AG10803 (cell line): ENCODE results near the gene MPPED1.

Source experiments
- DNase-seq: peaks from one replicate; pipeline ENCODE4 v3.0.0; 2010; ENCODE audit warnings: low read depth
- H3K4me3 ChIP-seq: 2 replicates; pipeline ENCODE4 v1.5.1; 2011; ENCODE audit warnings: mild to moderate bottlenecking, low read length, control low read depth
- TF ChIP-seq, protein P1 (sequence below): conservative IDR thresholded peaks from 2 replicates; pipeline ENCODE4 v1.5.1; 2011; ENCODE audit warnings: mild to moderate bottlenecking, low read length, control low read depth, inconsistent platforms

MPPED1 gene

DNA sequence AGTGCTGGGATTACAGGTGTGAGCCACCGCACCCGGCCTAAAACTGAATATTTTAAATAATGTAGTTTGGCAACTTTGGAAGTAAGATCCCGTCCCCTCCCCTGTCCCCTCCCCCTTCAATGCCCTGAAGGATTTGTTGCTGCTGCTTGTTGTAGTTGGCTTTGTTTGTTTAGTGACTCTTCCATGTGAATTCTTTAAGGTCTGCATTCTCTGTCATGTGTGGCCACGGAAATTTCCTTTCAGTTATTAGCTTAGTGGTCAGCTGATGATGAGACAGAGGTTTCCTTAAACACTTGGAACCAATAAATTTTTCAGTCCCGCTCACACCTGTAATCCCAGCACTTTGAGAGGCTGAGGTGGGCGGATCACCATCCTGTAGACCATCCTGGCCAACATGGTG, 109.9 kb downstream of the MPPED1 start:
- no peak for DNase-seq
- TF ChIP-seq, protein P1, sequence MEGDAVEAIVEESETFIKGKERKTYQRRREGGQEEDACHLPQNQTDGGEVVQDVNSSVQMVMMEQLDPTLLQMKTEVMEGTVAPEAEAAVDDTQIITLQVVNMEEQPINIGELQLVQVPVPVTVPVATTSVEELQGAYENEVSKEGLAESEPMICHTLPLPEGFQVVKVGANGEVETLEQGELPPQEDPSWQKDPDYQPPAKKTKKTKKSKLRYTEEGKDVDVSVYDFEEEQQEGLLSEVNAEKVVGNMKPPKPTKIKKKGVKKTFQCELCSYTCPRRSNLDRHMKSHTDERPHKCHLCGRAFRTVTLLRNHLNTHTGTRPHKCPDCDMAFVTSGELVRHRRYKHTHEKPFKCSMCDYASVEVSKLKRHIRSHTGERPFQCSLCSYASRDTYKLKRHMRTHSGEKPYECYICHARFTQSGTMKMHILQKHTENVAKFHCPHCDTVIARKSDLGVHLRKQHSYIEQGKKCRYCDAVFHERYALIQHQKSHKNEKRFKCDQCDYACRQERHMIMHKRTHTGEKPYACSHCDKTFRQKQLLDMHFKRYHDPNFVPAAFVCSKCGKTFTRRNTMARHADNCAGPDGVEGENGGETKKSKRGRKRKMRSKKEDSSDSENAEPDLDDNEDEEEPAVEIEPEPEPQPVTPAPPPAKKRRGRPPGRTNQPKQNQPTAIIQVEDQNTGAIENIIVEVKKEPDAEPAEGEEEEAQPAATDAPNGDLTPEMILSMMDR: no peak
- no peak overlapping the region for H3K4me3 ChIP-seq

DNA sequence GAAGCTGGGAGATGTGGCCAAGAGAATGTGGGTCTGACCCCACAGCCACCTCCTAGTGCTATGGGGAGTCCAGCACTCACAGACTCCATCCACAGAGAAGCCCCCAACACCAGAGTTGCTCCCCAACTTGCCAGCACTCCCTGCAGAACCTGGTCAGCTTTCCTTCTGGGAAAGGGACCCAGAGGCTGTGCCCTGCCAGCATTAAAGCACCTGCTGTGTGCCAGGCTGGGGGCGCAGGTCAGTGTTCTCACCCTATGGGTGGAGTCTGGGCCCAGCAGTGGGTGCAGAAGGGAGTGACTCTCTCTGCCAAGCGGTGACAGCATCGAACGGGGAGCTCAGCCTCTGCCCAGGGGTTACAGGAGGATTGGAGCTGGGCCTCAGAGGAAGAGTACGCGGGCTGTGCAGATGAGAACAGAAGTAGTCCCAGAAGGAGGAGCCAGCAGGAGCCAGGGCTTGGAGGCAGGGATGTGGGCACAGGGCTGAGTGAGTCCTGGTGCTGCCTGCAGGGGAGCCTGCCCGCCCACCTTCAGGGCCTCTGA, 114.4 kb downstream of the MPPED1 start:
- TF ChIP-seq, protein P1: no peak
- DNase-seq: no peak
- no peak overlapping the region for H3K4me3 ChIP-seq

DNA sequence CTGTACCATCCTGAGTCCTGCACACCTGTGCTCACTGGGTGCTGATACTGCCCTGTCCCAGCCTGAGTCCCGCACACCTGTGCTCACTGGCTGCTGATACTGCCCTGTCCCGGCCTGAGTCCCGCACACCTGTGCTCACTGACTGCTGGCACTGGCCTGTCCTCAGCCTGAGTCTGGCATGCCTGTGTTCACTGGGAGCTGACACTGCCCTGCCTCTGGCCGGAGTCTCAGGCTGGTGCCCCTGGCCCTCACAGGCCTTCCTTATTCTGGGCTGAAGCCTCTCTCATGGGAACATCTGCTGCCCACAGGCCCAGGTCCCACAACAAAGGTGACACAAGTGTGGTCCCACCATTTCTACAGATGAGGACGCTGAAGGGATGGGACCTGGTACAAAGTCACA, 115.1 kb downstream of the MPPED1 start:
- TF ChIP-seq, protein P1: no peak
- H3K4me3 ChIP-seq: no peak overlapping the region
- DNase-seq: no peak

DNA sequence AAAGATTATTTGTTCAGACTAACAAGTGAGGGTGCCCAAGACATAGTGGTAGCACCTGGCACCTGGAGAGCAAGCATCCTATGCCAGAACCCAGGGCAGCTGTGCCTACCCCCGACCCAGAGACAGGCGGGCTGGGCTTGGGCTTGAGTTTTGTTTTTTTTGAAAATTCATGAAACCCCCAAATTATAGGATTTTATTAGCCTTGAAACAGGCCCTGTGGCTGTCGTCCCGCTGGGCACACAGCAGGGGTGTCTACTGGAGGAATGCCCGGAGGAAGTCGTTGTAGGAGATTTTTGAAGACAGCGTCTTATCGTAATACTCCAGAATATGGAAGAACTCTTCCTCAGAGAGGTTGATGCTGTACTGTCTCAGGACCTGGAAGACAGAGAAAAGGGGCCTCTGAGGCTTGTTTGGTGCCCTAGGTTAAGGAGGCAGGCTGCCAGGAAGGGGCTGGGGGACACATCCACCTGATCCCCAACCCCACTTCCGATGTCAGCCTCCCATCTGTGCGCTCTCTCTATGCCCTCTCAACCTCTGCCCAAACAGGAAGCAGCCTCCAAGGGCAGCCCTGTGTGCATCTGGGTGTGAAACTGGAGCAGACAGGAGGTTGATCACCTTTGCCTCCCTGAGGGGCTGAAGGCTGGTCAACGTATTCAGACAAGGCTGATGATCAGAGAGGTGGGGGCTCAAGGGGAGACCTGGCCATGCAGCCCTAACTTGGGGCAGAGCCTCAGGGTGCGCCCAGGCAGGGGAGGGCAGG, 117.0 kb downstream of the MPPED1 start:
- DNase-seq: no peak
- no peak overlapping the region for H3K4me3 ChIP-seq
- TF ChIP-seq, protein P1: no peak

DNA sequence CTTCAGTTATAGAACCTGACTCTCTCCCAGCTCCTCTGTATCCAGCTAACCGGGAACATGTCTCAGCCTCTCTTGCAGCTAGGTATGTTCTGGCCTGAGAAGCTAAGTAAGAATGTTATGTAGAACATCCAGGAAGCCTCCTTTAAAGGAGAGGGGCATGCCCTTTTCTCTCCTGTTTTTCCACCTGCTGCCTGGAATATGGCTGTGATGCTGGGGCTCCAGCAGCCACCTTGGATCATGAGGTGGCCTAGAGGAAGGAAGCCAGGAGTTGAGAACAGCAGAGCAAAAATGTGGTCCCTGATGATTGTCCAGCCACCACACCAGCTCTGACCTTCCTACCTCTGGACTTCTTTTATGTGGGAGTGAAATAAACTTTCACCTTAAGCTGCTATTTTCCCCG, 117.6 kb downstream of the MPPED1 start:
- no peak overlapping the region for H3K4me3 ChIP-seq
- TF ChIP-seq, protein P1: no peak

DNA sequence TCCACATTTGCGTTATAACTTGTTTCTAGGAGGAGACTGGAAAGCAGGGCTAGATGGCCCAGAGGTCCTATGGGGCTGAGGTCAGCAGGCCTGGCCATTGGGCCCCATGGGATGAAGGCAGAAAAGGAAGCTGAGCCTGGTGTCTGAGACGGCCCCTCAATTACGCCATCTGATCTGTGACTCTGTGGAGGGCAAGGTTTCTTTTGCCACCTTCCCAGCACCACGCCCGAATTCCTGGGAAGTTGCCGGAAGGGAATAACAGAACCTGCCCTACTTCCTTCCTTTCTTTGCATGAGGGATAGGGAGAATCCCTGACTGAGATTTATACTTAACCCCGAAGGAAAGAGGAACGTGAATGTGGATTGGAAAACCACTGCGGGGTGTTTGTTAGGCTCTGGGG, 118.1 kb downstream of the MPPED1 start:
- TF ChIP-seq, protein P1: no peak
- no peak for DNase-seq
- H3K4me3 ChIP-seq: no peak overlapping the region

More for the DNA sequence above, 117.6 kb downstream of the MPPED1 start:
- no peak for DNase-seq
